ENCODE results near the gene MARCKS.

Gene MARCKS, protein sequence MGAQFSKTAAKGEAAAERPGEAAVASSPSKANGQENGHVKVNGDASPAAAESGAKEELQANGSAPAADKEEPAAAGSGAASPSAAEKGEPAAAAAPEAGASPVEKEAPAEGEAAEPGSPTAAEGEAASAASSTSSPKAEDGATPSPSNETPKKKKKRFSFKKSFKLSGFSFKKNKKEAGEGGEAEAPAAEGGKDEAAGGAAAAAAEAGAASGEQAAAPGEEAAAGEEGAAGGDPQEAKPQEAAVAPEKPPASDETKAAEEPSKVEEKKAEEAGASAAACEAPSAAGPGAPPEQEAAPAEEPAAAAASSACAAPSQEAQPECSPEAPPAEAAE

DNA sequence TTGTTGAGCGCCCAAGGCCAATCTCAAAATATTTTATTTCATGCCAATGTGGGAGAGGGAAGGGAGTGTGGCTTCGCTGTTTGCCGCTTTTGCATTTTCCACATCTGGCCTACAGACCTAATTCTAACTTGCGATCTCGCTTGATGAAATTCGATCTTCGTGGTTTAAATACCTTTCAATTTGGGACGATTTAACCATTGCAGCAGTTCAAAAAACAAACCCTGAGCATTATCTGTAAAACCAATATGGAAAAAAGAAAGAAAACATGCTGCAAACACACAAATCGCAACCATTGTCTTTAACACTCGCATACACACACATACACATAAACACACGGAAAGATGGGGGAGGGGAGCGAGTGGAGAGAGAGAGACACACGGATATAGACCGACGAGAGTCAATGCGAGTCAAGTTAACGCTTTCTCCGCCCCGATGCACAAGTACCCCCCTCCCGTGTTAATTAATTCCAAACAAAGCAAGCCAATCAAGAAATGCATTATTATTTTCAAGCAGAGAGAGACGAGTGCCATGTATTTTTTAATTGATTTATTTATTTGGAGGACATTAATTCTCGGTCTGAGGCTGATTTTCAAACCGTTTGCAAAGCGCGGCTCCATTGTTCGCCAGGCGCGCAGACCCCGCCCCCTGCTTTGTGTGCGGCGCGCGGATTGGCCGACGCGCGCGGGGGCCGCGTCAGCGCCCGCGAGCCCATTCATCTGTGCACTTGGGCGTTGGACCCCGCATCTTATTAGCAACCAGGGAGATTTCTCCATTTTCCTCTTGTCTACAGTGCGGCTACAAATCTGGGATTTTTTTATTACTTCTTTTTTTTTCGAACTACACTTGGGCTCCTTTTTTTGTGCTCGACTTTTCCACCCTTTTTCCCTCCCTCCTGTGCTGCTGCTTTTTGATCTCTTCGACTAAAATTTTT is at the start of gene MARCKS:
Gene MARCKS, plus strand, starts transcription at position 721 of the 931 bp plus-strand sequence. CDS start 401 bp downstream, outside the sequence.
- Histone ChIP-seq H3K4me3 (peak within 1 kb of the TSS; percentile 93), H3K9me3 (ENCODE audit: low read depth, low read length) (no peaks in the 10 kb centered on the region), H3K27ac (peak within 1 kb of the TSS; percentile 73), H3K9ac (ENCODE audit: insufficient read length) (peak within 1 kb of the TSS; percentile 93), H3K36me3 (ENCODE audit: insufficient read depth, low read length) (peaks cover 14% of the 10 kb centered on the region)
- DNase-seq (ENCODE audit: low read depth, low spot score) = peak; percentile 63
- TF ChIP-seq FOXP2 (optimal IDR thresholded peaks at IDR 0.05; ENCODE audit: control extremely low read depth, extremely low read length, insufficient read depth) = no peak
- peak; percentile 78 for TF ChIP-seq POLR2AphosphoS5 (IDR thresholded peaks at IDR 0.05; ENCODE audit: borderline replicate concordance, low read depth, low read length)
- no peak for TF ChIP-seq EZH2 (IDR thresholded peaks at IDR 0.05)

DNA sequence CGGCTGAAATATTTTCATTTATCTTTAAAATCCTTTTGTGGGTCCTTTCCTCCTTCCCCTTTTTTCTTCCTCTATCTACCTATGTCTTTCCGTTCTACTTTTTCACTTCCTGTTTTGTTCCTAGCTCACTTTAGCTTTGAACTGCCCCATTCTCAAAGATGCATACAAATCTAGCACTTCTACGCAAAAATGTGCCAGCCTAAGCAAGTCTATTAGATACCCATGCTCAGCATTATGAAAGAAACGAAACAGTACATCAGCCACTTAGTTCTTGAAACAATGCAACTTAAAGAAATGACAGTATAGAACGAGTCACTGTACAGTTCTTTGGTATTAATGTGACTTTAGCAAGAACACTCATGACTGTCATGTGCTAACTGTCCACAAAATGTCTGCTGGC is 47.3 kb upstream of the MARCKS start:
- TF ChIP-seq FOXP2 (optimal IDR thresholded peaks at IDR 0.05; ENCODE audit: control extremely low read depth, extremely low read length, insufficient read depth) (no peak), POLR2AphosphoS5 (IDR thresholded peaks at IDR 0.05; ENCODE audit: borderline replicate concordance, low read depth, low read length) (no peak), EZH2 (IDR thresholded peaks at IDR 0.05) (no peak)
- no peaks in the 10 kb centered on the region for H3K9me3 ChIP-seq (ENCODE audit: low read depth, low read length)
- no peak overlapping the region for H3K4me3 ChIP-seq
- no peak overlapping the region for H3K27ac ChIP-seq
- DNase-seq (ENCODE audit: low read depth, low spot score) = no peak
- no peak overlapping the region for H3K9ac ChIP-seq (ENCODE audit: insufficient read length)
- H3K36me3 ChIP-seq (ENCODE audit: insufficient read depth, low read length) = no peaks in the 10 kb centered on the region

DNA sequence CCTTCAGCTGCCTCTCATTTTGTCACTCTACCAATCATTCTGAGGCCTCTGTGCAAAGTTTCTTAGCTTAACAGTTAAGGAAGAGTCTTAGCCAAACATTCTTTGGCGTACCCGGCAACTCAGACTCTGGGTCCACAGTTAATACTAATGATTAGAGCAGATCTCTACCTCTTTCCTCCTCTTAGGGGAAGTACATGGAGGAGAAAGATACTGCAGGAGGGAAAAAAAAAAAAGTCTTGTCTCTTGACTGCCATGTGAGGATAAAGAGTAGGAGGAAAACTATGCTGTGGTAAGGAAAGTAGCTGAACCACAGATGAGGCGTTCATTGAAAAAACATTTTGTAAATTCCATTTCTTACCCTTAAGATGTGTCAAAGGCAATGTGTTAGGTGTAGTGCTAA is 44.0 kb upstream of the MARCKS start:
- TF ChIP-seq FOXP2 (optimal IDR thresholded peaks at IDR 0.05; ENCODE audit: control extremely low read depth, extremely low read length, insufficient read depth) (no peak), EZH2 (IDR thresholded peaks at IDR 0.05) (no peak), POLR2AphosphoS5 (IDR thresholded peaks at IDR 0.05; ENCODE audit: borderline replicate concordance, low read depth, low read length) (no peak)
- no peaks in the 10 kb centered on the region for H3K9me3 ChIP-seq (ENCODE audit: low read depth, low read length)
- H3K27ac ChIP-seq = no peak overlapping the region
- no peak overlapping the region for H3K4me3 ChIP-seq
- no peaks in the 10 kb centered on the region for H3K36me3 ChIP-seq (ENCODE audit: insufficient read depth, low read length)
- H3K9ac ChIP-seq (ENCODE audit: insufficient read length) = no peak overlapping the region
- no peak for DNase-seq (ENCODE audit: low read depth, low spot score)

DNA sequence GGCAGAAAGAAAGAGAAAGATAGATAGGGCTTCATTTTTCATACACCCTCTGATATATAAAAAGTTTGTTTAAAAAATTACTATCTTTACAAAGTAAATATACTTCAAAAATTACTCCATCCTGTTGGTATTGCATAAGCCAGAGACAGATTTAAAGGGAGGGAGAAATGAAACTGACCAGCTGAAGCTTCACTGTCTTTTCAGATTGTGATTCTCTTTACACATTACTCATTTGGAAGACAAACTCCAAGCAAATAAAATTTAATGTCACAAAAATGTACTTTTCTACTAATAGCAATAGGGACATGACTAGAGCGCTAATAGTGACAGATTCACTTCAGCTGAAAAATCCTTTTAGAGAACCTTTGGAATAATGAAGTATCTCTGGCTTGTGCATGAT is 38.6 kb upstream of the MARCKS start:
- H3K27ac ChIP-seq = no peak overlapping the region
- H3K36me3 ChIP-seq (ENCODE audit: insufficient read depth, low read length) = no peaks in the 10 kb centered on the region
- DNase-seq (ENCODE audit: low read depth, low spot score) = no peak
- H3K4me3 ChIP-seq = no peak overlapping the region
- H3K9me3 ChIP-seq (ENCODE audit: low read depth, low read length) = no peaks in the 10 kb centered on the region
- H3K9ac ChIP-seq (ENCODE audit: insufficient read length) = no peak overlapping the region
- TF ChIP-seq FOXP2 (optimal IDR thresholded peaks at IDR 0.05; ENCODE audit: control extremely low read depth, extremely low read length, insufficient read depth) (no peak), EZH2 (IDR thresholded peaks at IDR 0.05) (no peak), POLR2AphosphoS5 (IDR thresholded peaks at IDR 0.05; ENCODE audit: borderline replicate concordance, low read depth, low read length) (no peak)

DNA sequence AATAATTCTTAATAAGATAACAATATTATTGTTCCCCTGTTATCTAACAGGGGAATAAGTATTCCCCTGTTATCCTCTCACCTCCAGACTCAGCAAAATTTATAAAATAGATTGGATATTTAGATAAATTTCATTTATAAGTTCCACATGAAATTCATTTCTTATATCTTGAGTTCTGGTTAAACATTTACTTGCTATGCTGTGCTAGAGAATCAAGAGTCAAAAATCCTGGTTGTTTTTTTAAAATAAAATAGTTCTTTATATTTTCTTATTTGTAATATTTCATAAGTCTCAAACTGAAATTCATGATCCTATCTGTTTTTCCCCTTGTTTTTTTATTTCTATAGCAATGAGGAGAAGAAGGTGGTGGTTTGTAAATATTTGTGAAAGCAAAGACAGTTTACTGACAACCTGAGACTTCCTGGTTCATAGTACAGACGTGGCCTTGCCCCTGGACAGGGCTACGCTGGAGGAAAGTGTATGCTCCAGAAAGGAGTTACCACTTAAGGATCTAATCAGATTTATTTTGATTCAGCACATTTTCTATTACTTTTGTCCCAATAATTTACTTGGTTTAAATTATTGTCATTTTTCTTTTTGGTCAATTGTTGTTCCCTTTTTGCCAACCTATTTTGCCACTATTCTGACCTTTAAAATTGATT is 37.8 kb upstream of the MARCKS start:
- DNase-seq (ENCODE audit: low read depth, low spot score) = no peak
- TF ChIP-seq FOXP2 (optimal IDR thresholded peaks at IDR 0.05; ENCODE audit: control extremely low read depth, extremely low read length, insufficient read depth) (no peak), POLR2AphosphoS5 (IDR thresholded peaks at IDR 0.05; ENCODE audit: borderline replicate concordance, low read depth, low read length) (no peak), EZH2 (IDR thresholded peaks at IDR 0.05) (no peak)
- no peak overlapping the region for H3K4me3 ChIP-seq
- no peak overlapping the region for H3K9ac ChIP-seq (ENCODE audit: insufficient read length)
- no peaks in the 10 kb centered on the region for H3K36me3 ChIP-seq (ENCODE audit: insufficient read depth, low read length)
- H3K27ac ChIP-seq = no peak overlapping the region
- H3K9me3 ChIP-seq (ENCODE audit: low read depth, low read length) = no peaks in the 10 kb centered on the region

DNA sequence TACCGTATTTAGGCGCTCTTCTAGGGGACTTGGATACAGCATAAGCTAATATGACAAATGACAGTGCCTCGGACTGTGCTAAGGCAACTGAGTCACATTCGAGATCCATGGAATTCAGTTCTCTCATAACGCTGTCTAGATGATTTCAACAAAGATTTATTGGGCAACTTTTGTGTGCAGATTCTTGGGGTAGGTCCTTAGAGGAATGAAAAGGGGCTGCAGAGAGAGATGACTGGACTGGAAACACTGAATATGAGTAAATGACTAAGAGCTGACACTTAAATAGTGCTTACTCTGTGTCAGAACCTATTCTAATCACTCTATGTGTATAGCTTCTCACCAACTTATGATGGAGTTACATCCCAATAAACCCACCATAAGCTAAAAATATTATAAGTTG is 36.4 kb upstream of the MARCKS start:
- no peak overlapping the region for H3K9ac ChIP-seq (ENCODE audit: insufficient read length)
- DNase-seq (ENCODE audit: low read depth, low spot score) = no peak
- no peaks in the 10 kb centered on the region for H3K9me3 ChIP-seq (ENCODE audit: low read depth, low read length)

DNA sequence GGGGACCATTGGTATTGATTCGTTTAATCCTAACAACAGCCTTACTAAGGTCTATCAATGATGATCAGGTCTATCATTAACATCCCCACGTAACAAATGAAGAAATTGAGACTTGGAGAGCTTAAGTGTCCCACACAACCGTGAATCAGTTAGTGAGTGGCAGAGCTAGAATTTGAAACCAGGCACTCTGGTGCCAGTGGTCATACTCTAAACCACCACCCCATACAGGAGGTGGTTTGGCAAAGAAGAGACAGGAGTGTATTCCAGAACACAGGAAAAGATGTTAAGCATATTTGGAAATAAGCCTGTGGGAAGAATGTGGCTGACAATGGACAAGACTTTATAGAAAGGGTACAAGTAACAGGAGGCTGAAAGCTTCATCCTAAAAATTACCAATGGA is 35.7 kb upstream of the MARCKS start:
- Histone ChIP-seq H3K27ac (no peak overlapping the region), H3K9ac (ENCODE audit: insufficient read length) (no peak overlapping the region), H3K36me3 (ENCODE audit: insufficient read depth, low read length) (no peaks in the 10 kb centered on the region), H3K4me3 (no peak overlapping the region), H3K9me3 (ENCODE audit: low read depth, low read length) (no peaks in the 10 kb centered on the region)
- TF ChIP-seq FOXP2 (optimal IDR thresholded peaks at IDR 0.05; ENCODE audit: control extremely low read depth, extremely low read length, insufficient read depth) (no peak), POLR2AphosphoS5 (IDR thresholded peaks at IDR 0.05; ENCODE audit: borderline replicate concordance, low read depth, low read length) (no peak), EZH2 (IDR thresholded peaks at IDR 0.05) (no peak)
- DNase-seq (ENCODE audit: low read depth, low spot score) = no peak

More for the DNA sequence above, 36.4 kb upstream of the MARCKS start:
- Histone ChIP-seq H3K36me3 (ENCODE audit: insufficient read depth, low read length) (no peaks in the 10 kb centered on the region), H3K27ac (no peak overlapping the region), H3K4me3 (no peak overlapping the region)
- TF ChIP-seq EZH2 (IDR thresholded peaks at IDR 0.05) (no peak), POLR2AphosphoS5 (IDR thresholded peaks at IDR 0.05; ENCODE audit: borderline replicate concordance, low read depth, low read length) (no peak), FOXP2 (optimal IDR thresholded peaks at IDR 0.05; ENCODE audit: control extremely low read depth, extremely low read length, insufficient read depth) (no peak)

DNA sequence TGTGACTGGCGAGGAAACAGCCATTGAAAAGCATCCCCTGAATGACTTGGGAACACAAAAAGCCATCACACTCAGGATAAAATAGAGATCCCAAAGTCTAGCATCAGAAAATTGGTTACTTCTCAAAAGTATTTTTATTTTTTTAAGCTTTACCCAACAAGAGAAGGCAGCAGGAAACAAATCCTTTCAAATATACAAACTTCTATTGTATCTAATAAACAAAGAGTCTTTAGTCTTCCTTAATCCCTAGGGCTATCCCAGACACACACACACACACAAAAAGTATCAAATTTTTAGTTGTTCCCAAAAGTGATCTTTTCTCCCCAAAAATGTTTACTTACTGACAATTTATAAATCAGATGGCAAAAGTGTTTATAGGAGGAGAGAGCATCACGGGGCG is 33.2 kb upstream of the MARCKS start:
- TF ChIP-seq FOXP2 (optimal IDR thresholded peaks at IDR 0.05; ENCODE audit: control extremely low read depth, extremely low read length, insufficient read depth) = no peak
- TF ChIP-seq EZH2 (IDR thresholded peaks at IDR 0.05) = no peak
- TF ChIP-seq POLR2AphosphoS5 (IDR thresholded peaks at IDR 0.05; ENCODE audit: borderline replicate concordance, low read depth, low read length) = no peak
- no peak overlapping the region for H3K4me3 ChIP-seq

More for the DNA sequence above, 33.2 kb upstream of the MARCKS start:
- H3K36me3 ChIP-seq (ENCODE audit: insufficient read depth, low read length) = no peaks in the 10 kb centered on the region
- H3K9ac ChIP-seq (ENCODE audit: insufficient read length) = no peak overlapping the region
- no peak for DNase-seq (ENCODE audit: low read depth, low spot score)
- H3K9me3 ChIP-seq (ENCODE audit: low read depth, low read length) = no peaks in the 10 kb centered on the region
- 0 out of 2 replicates have a peak overlapping the region, but pooled peaks have one; percentile 52 for H3K27ac ChIP-seq

Data from SK-N-MC (cell line).